Measurements from ENCODE around the gene PDE5A.

PDE5A gene

DNA sequence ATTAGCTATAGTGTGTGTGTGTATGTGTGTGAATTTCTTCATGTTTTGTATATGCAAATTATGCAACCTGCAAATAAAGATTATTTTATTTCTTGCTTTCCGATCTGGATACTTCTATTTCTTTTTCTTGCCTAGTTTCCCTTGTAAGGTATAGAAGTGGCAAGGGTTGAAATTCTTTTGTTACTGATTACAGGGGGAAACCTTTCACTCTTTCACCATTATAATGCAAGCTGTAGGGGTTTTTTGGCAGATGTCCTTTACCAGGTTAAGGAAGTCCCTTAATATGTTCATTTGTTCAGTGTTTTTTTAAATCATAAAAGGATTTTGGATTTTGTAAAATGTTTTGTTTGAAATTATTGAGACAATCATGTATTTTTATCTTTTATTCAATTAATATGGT, 44.3 kb upstream of the PDE5A start:
- H3K27ac ChIP-seq (ENCODE audit: low read depth, low read length), result no peak overlapping the region
- no peaks in the 10 kb centered on the region for H3K9me2 ChIP-seq (replicated peaks; ENCODE audit: insufficient read depth, low read length)
- H3K27me3 ChIP-seq (ENCODE audit: low read length), result no peaks in the 10 kb centered on the region
- no peaks in the 10 kb centered on the region for H3K79me2 ChIP-seq (ENCODE audit: insufficient read depth, low read length)
- H3K36me3 ChIP-seq (ENCODE audit: low read length), result no peaks in the 10 kb centered on the region
- H3K4me3 ChIP-seq (ENCODE audit: insufficient read depth, low read length, poor library complexity, severe bottlenecking), result no peak overlapping the region
- H3K9ac ChIP-seq (ENCODE audit: low read length), result no peak overlapping the region
- H2AFZ ChIP-seq (ENCODE audit: low read depth, low read length, severe bottlenecking), result no peak overlapping the region
- H3F3A ChIP-seq (ENCODE audit: insufficient read depth), result no peaks in the 10 kb centered on the region
- TF ChIP-seq, protein P1, sequence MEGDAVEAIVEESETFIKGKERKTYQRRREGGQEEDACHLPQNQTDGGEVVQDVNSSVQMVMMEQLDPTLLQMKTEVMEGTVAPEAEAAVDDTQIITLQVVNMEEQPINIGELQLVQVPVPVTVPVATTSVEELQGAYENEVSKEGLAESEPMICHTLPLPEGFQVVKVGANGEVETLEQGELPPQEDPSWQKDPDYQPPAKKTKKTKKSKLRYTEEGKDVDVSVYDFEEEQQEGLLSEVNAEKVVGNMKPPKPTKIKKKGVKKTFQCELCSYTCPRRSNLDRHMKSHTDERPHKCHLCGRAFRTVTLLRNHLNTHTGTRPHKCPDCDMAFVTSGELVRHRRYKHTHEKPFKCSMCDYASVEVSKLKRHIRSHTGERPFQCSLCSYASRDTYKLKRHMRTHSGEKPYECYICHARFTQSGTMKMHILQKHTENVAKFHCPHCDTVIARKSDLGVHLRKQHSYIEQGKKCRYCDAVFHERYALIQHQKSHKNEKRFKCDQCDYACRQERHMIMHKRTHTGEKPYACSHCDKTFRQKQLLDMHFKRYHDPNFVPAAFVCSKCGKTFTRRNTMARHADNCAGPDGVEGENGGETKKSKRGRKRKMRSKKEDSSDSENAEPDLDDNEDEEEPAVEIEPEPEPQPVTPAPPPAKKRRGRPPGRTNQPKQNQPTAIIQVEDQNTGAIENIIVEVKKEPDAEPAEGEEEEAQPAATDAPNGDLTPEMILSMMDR (IDR thresholded peaks at IDR 0.05; ENCODE audit: insufficient read depth, low read length, poor library complexity, severe bottlenecking), result no peak
- no peak for TF ChIP-seq EZH2phosphoT487 (conservative IDR thresholded peaks at IDR 0.05; ENCODE audit: low read length)
- no peaks in the 10 kb centered on the region for H3K9me3 ChIP-seq (ENCODE audit: insufficient read depth, low read length)
- H3K4me2 ChIP-seq (ENCODE audit: low read depth, low read length, poor library complexity, severe bottlenecking), result no peak overlapping the region
- H4K20me1 ChIP-seq (ENCODE audit: low read depth, low read length), result no peaks in the 10 kb centered on the region

DNA sequence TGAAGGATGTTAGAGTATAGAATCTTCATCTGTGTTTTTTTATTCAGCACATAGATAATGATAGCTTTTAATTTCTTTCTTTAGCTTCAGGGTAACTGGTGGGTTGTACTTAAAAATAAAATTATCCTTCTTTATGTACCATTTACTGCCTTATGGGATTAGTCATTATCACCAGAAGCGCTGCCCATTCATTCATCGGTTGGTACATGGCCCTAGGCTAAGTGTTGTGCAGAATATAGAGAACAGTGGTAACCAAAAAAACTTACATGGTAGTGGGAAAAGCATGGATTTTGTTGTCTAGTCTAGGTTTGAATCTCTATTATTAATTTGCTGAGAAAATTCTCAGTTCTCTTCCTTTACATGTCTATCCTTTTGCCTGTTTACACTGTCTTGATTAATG, 43.5 kb upstream of the PDE5A start:
- no peak overlapping the region for H3K4me3 ChIP-seq (ENCODE audit: insufficient read depth, low read length, poor library complexity, severe bottlenecking)
- no peaks in the 10 kb centered on the region for H3F3A ChIP-seq (ENCODE audit: insufficient read depth)
- no peak for TF ChIP-seq EZH2phosphoT487 (conservative IDR thresholded peaks at IDR 0.05; ENCODE audit: low read length)
- TF ChIP-seq, protein P1 (IDR thresholded peaks at IDR 0.05; ENCODE audit: insufficient read depth, low read length, poor library complexity, severe bottlenecking), result no peak

DNA sequence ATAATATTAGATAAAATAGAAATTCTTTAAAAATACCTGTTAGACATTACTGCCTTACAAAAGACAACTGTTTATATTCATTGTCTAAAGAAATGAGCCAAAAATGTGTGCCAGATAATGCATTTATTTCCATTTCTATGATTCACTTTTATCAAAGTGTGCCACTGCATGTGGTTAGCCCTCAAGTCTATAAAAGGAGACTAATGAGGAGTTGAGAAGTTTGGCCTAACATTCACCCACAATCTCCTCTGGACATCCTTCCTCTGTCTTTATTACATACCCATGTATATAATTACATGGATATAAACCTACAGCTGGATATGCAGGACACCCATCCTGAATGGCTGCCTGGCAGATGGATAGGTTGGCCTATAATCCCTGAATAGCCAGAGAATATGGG, 42.6 kb upstream of the PDE5A start:
- TF ChIP-seq, protein P1 (IDR thresholded peaks at IDR 0.05; ENCODE audit: insufficient read depth, low read length, poor library complexity, severe bottlenecking), result no peak
- no peak for TF ChIP-seq EZH2phosphoT487 (conservative IDR thresholded peaks at IDR 0.05; ENCODE audit: low read length)
- Histone ChIP-seq H3K27me3 (ENCODE audit: low read length) (no peaks in the 10 kb centered on the region), H3K9me2 (replicated peaks; ENCODE audit: insufficient read depth, low read length) (no peaks in the 10 kb centered on the region), H3K79me2 (ENCODE audit: insufficient read depth, low read length) (no peaks in the 10 kb centered on the region), H3K9me3 (ENCODE audit: insufficient read depth, low read length) (no peaks in the 10 kb centered on the region), H4K20me1 (ENCODE audit: low read depth, low read length) (no peaks in the 10 kb centered on the region), H3K4me2 (ENCODE audit: low read depth, low read length, poor library complexity, severe bottlenecking) (no peak overlapping the region), H3K9ac (ENCODE audit: low read length) (no peak overlapping the region), H3K36me3 (ENCODE audit: low read length) (no peaks in the 10 kb centered on the region), H3K4me3 (ENCODE audit: insufficient read depth, low read length, poor library complexity, severe bottlenecking) (no peak overlapping the region), H2AFZ (ENCODE audit: low read depth, low read length, severe bottlenecking) (no peak overlapping the region), H3F3A (ENCODE audit: insufficient read depth) (no peaks in the 10 kb centered on the region), H3K27ac (ENCODE audit: low read depth, low read length) (no peak overlapping the region)

More for the DNA sequence above, 43.5 kb upstream of the PDE5A start:
- H3K79me2 ChIP-seq (ENCODE audit: insufficient read depth, low read length), result no peaks in the 10 kb centered on the region
- no peaks in the 10 kb centered on the region for H3K27me3 ChIP-seq (ENCODE audit: low read length)
- H3K36me3 ChIP-seq (ENCODE audit: low read length), result no peaks in the 10 kb centered on the region
- no peaks in the 10 kb centered on the region for H3K9me3 ChIP-seq (ENCODE audit: insufficient read depth, low read length)
- no peak overlapping the region for H2AFZ ChIP-seq (ENCODE audit: low read depth, low read length, severe bottlenecking)
- H3K9me2 ChIP-seq (replicated peaks; ENCODE audit: insufficient read depth, low read length), result no peaks in the 10 kb centered on the region
- H4K20me1 ChIP-seq (ENCODE audit: low read depth, low read length), result no peaks in the 10 kb centered on the region
- H3K4me2 ChIP-seq (ENCODE audit: low read depth, low read length, poor library complexity, severe bottlenecking), result no peak overlapping the region
- H3K27ac ChIP-seq (ENCODE audit: low read depth, low read length), result no peak overlapping the region
- no peak overlapping the region for H3K9ac ChIP-seq (ENCODE audit: low read length)
